ENCODE data around the gene ALPI.

The ALPI gene

DNA sequence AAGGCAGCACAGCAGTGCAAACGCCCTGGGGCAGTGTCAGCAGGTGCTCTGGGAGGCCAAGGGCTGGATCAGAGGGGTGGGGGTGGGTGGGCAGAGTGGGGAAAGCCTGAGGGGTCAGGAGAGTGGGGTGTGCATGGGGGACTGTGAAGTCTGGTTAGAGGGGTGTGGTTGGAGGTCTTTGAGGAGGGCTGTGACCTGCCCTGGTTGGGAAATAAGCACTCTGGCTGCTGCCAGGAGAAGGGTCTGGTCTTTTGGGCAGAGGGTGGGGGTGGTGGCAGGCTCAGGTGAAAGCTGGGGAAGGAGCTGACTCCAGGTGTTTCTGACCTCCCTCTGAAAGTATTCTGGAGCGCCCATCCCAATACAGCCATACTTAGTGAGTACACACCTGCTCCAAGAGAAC is 4.2 kb downstream of the ALPI start:
- no peak for DNase-seq (ENCODE audit: low read depth in 2 of 2)

DNA sequence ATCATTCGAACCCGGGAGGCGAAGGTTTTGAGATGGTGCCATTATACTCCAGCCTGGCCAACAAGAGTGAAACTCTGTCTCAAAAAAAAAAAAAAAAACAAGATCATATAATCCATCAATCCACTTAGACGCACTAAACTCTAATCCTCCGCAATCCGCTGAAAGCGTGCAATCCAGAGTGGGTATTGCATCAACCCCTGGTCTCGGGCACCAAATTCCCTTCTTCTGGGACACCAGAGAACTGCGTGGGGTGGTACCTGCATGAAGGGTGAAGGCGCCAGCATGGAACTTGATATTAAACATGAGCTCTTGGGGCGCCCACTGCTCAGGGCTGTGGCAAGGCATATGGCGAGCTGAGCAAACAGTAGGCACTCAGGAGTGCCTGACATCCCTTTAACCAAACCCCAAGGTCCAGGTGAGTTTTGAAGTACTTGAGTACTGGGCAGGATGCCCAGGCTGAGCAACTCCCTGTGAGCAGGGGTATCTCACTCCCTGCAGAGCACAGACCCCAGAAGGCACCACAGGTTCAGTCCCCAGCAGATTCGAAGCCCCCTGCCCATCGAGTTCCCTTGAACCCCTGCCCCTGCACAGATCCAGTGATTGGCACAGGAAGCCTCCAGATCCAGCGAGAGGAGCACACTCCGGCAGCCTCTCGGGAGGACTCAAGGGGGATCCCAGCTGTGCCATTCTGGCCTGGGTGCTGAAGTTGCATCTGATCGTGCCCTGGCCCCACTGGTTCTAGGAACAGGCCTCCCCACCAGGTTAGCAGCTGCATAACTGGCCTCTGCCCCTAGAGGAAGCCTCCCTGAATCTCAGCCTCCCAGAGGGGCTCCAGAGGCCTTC is 8.0 kb downstream of the ALPI start:
- DNase-seq (ENCODE audit: low read depth in 2 of 2), result no peak

DNA sequence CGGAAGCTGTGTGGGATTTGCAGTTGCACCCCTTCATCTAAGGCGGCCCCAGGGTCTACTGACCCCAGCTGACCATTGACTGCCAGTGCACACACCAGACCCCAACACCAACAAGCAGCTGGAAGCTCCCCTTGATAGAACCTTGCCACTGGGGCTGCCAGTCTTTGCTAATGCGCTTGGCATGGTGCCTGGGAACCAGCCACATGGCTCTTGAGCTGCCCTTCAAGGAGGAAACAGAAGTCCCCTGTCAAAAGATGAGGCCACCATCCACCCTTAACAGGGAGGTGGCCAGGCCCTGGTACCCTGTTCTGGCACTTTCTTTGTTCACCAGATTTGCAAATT is 8.6 kb downstream of the ALPI start:
- DNase-seq (ENCODE audit: low read depth in 2 of 2), result no peak

DNA sequence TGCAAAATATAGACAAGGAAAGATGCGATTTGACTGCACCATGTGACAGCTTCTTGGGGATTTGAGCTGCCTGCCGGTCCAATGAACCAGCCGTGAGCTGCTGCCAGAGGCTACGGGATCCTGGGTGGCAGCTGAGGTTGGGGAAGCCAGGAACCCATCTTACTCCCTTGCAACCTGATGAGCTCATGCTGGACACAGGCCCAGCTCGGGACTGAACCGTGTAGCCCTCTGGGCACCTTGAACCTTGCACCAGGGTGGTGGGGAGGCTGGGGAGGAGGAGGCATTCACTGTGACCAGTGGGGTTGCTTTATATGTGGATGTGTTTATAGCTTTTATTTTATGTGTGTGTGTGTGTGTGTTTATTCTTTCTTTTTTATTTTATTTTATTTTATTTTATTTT is 9.1 kb downstream of the ALPI start:
- no peak for DNase-seq (ENCODE audit: low read depth in 2 of 2)

DNA sequence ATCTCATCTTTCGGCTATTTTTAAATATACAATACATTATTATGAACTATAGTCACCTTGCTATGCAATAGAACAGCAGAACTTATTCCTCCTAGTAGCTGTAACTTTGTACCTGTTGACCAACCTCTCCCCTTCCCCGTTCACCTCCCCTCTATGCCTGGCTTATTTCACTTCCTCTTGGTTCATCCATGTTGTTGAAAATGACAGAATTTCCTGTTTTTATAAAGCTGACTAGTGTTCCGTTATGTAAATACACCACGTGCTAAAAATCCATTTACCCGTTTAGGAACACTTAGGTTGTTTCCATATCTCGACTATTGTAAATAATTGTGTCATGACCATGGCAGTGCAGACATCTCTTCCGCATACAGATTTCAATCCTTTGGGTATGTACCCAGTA is 10.3 kb downstream of the ALPI start:
- no peak for DNase-seq (ENCODE audit: low read depth in 2 of 2)

DNA sequence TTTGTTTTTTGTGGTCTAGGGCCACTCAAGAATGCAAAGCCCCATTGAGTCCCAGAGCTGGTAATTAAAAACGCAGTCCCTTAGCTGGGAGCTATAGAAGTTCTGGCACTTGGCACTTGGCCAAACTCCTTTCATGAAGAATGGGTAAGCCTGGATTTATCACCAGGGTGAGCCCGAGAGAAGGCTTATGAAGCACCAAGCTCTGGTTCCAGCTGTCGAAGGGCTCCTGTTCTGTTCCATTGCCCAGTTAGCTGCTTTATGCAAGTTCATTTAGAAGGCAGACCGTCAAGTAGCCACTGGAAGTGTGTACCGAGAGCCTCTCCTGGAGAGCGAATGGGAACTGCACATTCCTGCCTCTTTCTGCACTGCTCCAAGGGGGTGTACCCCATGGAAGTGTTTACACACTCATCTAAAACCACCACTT is 17.5 kb downstream of the ALPI start:
- DNase-seq (ENCODE audit: low read depth in 2 of 2), result no peak

DNA sequence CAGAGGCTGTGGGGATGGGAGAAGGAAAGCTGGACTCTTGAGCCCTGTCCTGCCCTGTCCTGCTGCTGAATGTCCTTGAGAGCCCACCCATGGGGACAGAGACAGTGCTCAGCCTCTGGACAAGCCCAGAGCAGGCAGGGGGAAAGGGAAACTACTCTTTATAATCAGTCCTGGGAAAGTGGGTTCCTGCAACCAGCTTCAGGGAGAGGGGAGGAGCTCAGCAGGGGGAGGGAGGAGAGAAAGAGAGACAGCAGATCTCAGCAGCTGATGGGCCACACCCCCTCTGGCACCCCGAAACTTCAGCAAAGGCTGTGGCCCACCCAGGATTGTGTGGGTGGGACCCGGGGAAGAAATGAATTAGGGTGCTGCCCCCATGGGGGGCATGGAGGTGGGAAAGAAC is 20.1 kb downstream of the ALPI start:
- DNase-seq (ENCODE audit: low read depth in 2 of 2), result no peak

DNA sequence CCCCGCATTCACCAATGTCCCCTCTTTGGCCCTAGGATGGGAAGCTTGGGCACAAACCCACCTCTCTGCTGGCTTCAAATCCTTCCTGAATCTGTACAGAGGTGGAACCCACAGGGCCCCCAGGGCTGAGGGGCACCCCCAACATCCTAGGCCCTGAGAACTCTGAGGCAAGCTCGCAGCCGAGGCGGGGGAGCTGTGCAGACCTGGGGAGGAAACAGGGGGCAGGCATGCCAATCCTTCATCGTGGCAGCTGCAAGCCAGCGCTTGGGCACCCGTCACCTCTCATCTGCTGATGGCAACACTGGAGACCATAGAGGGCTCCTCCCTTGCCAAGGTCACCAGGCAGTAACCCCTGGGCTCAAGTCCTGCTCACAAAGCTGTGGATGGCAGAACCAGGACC is 20.8 kb downstream of the ALPI start:
- DNase-seq (ENCODE audit: low read depth in 2 of 2), result no peak

DNA sequence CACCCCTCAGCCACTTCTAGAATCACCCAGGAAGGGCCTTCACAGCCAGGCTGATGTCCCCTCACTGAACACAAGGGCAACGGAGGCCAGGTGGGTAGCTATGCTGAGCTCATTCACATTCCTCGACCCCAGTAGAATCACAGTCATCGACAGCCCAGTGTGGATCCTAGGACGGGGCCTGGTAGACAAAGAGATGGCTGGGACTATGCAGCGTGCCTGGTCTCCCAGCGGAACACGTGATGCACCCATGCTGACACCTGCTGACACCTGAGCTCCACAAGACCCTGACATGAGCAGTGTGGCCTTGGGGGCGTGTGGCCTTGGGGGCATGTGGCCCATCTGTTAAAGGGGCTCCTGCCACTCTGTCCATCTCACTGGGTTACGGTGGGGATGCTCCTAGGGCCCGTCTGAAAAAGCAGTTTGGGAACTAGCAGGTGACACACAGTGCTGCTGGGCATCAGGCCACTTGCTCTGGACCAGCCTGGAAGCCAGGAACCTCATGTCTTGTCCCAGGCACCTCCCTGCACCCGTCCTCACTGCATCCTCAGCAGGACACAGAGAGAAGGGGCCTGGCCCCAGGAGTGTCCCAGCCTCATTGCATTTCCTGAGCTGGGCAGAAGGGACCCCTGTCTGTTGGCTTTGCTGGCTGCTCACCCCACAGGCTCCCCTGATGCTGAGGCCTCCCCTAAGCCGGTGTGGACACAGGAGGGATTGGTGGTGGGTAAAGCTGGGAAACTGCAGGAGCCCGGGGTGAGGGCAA is 22.0 kb downstream of the ALPI start:
- DNase-seq (ENCODE audit: low read depth in 2 of 2), result no peak

DNA sequence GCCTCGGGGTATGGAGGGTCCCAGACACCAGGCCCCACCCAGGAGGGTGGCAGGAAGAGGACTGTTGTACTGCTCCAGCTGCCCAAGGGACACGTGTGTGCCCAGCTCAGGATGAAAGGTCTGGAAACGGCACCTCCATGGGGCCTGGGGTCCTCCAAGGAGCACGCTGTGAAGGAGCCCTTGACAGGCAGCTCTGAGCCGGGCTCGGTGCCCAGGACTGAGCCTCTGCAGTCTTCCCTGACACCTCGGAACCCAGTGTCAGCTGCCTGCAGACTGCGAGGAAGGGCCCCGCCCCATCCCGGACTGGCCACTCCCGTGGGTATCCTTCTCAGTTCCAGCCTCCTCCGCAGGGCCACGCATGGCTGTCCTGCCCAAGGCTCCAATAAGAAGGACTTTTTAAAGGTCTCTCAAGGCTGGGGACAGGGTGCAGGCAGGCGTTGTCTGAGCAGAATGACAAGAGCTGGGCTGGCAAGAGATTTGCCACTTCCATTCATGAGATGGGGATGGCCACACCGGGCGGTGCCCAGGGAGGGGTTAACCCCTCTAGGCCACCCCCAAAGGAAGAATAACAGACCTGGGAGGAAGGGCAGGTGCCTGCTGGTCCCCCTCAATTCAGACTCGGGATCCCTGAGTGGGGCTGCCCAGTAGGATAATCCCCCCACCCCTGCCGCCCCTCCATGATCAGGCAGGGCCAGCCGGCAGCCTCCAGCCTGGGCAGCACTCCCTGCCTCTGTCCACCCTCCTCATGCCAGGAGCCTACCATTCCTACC is 22.8 kb downstream of the ALPI start:
- no peak for DNase-seq (ENCODE audit: low read depth in 2 of 2)

DNA sequence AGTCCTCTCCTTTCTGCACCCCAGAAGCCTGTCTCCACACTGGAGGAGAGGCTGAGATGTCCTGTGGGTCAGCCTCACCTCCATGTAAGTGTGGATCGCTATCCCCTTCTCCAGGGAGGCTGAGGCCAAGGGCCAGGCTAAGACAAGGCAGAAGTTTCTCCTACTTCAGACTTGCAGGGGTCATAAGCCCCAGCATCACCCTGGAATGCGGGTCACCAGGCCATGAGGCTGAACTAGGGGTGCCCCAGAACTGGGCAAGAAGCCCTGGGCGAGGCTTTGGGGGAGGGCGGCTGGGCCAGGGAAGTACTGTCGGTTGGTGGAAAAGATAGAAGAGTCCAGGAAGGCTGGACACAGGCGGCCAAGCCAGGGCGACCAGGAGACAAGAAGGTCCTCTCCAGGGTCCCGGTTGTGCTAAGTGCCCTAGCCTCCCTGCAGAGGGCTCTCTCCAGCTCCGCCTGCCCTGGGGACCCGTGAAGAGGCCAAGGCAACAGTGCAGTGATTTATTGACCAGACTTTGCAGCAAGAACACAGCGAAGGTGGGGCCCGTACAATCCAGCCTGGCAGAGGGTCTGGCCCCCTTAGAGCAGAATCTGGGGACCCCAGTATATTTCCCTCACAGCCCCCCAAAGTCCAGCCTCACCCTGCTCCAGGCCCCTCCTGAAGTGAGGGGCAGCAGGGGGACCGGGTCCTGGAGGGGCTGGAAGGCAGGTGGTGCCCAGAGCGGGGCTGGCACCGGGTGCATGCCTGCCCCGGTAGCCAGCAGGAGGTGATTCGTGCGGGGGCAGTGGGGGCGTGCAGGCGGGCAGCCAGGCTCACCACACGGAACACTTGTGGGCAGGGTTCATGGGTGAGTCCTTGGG is 23.6 kb downstream of the ALPI start:
- DNase-seq (ENCODE audit: low read depth in 2 of 2), result no peak

DNA sequence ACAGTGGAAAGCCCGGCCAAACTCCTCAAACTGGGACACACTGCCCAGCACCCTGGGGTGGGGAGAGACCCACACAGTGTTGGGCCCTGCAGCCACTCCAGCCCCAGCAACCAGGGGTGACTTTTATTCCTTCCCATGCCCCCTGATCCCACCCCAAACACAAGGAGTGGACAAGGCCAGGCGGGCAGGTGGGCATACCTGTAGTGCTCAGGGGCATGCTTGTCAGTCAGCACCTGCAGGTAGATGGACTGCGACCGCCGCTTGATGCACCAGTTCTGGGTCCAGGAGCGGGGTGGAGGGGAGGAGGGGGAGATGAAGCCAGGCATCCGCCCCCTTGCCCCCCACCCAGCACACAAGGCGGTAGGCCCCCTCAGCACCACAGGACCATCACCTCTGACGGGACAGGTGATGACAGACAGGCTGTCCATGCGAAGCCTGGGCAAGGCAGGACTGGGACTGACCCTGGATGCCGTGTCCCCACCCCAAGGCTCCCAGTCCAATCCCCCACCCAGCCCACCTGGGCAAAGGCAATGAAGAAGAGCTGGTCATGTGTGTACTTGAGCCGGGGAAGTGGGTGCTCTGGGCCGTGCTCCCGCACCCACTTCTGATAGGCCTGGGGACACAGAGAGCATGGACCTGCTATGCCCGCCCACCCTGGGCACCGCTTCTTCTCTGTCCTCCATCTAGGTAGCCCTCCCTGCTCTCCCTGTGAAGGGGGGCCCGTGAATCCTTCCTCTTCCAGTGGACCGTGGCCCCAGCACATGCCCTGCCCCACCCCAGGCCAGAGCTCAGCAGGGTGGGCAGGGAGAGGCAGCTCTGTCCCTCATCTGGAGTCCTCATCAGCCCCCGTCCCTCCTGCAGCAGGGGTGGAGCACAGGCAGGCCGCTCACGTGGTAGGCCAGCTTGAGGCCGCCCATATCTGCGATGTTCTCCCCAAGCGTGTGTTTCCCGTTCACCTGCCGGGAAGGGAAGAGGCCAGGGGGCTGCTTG is 24.5 kb downstream of the ALPI start:
- no peak for DNase-seq (ENCODE audit: low read depth in 2 of 2)

DNA sequence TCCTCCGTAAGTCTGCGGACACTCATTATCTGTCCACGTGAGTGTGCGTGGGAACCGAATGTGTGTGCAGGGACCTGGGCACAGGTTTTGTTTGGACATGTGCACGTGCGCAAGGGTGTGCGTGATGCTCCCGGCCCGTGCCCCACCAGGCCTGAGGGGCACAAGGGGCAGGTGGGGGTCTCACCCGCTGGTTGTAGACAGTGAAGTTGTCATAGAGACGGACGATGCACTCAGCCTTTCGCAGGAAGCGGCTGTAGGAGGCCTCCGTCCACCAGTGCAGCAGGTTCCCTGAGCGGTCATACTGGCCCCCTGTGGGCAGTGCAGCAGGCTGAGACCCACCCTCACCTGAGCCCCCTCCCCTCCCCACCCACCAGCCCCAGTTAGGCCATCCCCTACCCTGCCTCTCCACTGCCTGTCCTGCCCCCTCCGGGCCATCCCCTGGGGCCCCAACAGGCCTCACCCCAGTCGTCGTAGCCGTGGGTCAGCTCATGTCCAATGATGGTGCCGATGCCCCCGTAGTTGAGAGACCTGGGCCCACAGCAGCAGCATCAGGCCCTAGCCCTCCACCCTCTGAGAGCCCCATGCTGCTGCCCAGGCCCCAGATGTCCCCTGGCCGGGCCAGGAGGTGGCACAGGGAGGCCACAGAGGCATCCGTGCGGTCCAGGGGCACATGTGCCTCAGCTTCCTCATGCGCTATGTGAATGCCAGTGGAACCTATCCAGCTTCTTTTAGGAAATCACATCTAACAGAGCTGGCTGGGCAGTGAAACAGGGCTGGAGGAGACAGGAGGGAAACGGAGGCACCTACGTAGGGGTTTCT is 25.6 kb downstream of the ALPI start:
- no peak for DNase-seq (ENCODE audit: low read depth in 2 of 2)

DNA sequence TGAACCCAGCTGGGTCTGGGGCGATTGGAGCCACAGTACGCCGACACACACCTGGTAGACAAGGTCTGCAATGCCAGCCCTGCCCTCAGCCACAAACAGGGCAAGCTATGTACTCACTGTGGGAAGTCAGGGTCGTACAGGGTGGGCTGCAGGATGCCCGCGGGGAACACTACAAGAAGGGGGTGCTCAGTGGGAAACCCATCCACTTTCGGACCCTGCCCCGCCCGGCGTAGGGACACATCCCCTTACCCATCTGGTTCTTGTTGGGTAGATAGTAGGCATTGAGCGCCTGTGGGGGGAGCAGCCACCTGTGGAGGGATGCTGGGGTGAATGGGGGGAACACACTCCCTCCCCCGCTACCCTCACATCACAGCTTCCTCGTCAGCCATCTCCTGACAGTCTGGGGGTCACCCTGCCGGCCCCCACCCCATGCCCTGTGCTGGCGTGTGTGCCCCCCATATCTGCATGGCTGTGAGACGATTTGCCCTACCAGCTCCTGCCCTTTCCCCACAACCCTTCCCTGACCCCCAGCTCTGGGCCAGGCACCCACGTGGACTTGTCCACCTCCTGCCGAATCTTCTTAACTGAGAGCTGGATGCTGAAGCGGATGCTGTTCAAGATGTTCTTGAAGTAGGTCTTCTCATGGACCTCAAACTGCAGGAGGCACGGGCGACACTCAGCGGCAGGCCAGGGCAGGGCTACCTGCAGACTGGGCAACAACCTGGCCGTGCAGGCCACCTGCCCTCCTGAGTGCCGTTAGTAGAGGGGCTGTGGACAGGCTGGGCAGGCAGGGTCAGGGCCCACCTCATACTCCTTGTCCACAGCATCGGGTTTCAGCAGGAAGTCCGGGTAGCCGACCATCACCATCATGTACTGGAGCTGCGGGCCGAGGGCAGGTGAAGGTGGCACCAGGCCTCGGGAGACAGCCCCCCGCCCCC is 26.6 kb downstream of the ALPI start:
- DNase-seq (ENCODE audit: low read depth in 2 of 2), result no peak

DNA sequence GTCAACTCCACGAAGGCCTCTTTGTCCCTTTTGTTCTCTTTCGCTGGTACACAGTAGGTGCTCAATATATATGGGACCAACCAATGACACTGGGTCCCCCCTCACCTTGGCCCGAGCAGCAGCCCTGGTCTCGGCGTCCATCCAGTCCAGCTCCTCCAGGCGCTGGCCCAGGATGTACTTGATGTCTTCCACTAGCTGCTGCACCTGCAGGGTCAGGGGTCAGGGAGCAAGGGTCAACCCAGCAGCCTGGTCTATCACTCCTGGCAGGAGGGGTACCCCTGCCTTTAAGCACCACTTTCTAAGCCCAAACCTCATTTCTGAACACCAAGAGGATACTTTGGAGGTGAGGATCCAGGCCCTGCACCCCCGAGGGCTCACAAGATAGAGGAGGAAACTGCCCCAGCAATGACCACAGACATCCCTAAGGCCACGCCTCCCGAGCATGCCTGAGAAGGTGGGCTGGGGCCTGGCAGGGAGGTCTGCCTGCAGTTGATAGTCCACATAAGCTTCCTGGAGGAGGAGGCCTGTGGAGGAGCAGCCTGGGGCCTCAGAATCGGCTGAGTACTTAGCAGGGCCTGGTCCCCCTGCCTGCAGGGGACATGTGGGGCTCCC is 27.5 kb downstream of the ALPI start:
- no peak for DNase-seq (ENCODE audit: low read depth in 2 of 2)

DNA sequence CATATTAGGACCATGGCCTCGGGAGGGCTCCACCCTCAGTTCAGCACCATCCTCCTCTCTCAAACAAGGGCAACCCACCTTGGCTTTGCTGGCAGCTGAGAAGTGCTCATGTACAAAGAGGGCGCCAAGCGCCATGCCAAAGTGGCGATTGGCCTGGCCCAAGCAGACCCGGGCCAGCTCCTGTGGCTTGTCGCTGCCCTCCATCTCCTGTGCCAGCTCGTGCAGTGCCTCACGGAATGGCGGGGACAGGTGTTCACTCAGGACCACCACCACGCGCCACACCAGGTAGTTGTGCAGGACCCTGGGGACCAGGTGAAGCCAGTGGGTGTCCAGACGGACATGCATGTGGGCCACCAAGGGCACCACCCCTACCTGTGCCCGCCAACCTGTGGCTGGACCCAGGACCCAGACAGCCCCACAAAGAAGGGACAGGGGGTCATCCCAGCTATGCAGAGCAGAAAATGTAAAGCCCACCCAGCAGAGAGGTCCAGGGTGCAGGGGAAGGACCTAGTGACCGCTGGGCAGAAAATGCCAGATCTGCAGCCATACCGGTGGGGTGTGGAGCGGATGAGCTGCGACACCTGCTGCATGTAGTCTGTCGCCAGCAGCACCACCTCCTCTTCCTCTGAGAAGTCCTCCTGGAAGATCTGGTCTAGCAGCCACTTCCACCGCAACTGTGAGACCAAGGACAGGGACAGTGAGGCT is 28.1 kb downstream of the ALPI start:
- DNase-seq (ENCODE audit: low read depth in 2 of 2), result no peak

DNA sequence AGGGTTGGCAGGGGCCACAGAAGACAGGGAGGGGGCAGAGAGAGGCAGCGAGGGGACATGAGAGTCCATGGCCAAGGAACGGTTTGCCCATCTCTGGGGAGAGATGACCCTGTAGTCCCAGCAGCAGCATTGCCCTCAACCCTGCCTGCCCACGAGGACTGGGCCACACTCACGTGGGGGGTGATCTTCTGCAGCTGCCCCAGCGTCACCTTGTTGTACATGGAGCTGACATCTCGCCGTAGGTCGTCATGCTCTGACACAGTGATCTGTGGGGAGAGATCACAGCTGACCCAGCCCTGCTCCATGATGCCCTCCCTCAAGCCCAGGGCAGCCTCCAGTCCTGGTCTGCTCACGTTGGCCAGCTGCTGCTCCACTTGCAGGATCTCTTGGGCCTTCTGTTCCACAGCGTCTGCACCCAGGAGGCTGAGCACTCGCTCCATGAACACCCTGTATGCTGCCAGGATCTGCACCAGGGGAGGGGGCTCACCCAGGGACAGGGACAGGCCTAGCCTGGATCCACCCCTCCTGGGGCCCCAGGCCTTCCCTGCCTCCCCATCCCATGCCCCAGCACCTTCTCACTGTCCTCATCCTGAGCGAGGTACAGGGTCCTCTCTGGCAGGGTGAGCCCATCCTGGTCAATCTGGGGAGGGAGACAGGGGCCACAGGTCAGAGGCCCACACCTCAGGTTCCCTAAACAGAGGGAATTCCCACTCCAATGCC is 28.8 kb downstream of the ALPI start:
- DNase-seq (ENCODE audit: low read depth in 2 of 2), result no peak

All from stimulated activated CD4-positive, alpha-beta T cell treated with anti-CD3 and anti-CD28 coated beads, Interleukin-1b, Interleukin-23, amount 100 ng/mL, for 1 hour (primary cell).